Spinal cord (tissue), 10 donors: Measurements from ENCODE around the gene BAHCC1. TPM values are rescaled to one million over a fixed set of nuclear protein-coding genes. Genes with fewer than 3 reads are reported as not detected.
A peak's percentile ranks its signal among the peaks of the same experiment; 100 is the strongest.

Experiments used
- DNase-seq, 6 donors: peaks; one replicate each; pipeline versions ENCODE4 v3.0.0 to v3.0.0-alpha.2; 2013 to 2015; ENCODE audit warnings: low spot score in 6 of 6, low read depth in 4 of 6
- H3K27ac ChIP-seq: one replicate; pipeline ENCODE4 v1.5.1; 2013; ENCODE audit warnings: low read depth, low read length, control low read depth
- H3K27me3 ChIP-seq: one replicate; pipeline ENCODE4 v1.6.1; 2013; ENCODE audit warnings: low read length; ENCODE audit not compliant: control insufficient read depth, insufficient read depth
- H3K36me3 ChIP-seq: one replicate; pipeline ENCODE4 v1.6.1; 2013; ENCODE audit warnings: low read length; ENCODE audit not compliant: control insufficient read depth, insufficient read depth
- H3K4me1 ChIP-seq: one replicate; pipeline ENCODE4 v1.6.1; 2013; ENCODE audit warnings: low read length; ENCODE audit not compliant: control insufficient read depth, insufficient read depth
- H3K4me3 ChIP-seq: one replicate; pipeline ENCODE4 v1.5.1; 2013; ENCODE audit warnings: low read depth, low read length, control low read depth
- H3K9me3 ChIP-seq: one replicate; pipeline ENCODE4 v1.6.1; 2013; ENCODE audit warnings: low read length; ENCODE audit not compliant: control insufficient read depth, insufficient read depth
- WGBS: methylation state at CpG from one replicate; pipeline ENCODE4 v1.1.5; 2013; ENCODE audit warnings: missing lambda C conversion rate; ENCODE audit not compliant: insufficient coverage; 5-methylcytosine and 5-hydroxymethylcytosine counted together
- polyA plus RNA-seq, 2 donors: library from polyadenylated mRNA; unstranded; fragments of 120-200 nt; gene quantifications; one replicate each; pipeline ENCODE4 v1.2.1, GENCODE V29; 2013; ENCODE audit not compliant: insufficient read length in 2 of 2
- total RNA-seq, 2 donors: library from RNA; depleted of rRNA in 1 of 2; stranded (reverse); fragments of 120-200 nt in 1 of 2; fragments of >200 nt in 1 of 2; gene quantifications; one replicate each; pipeline versions ENCODE4 v1.2.3 to v1.2.4, GENCODE V29; 2013 to 2014
- donor health status: healthy.

Gene BAHCC1
- total and polyA plus RNA-seq, 4 donors, result 9.3 to 33.4 (median 20.5) TPM

GRCh38 chr17:81438688-81439087 lies 43.4 kb downstream of the BAHCC1 start:
- H3K4me1 ChIP-seq, result peaks cover 71% of the 10 kb centered on the region
- no peak for DNase-seq
- H3K27me3 ChIP-seq, result no peaks in the 10 kb centered on the region
- no peak overlapping the region for H3K4me3 ChIP-seq
- WGBS, result 75% methylated on average over 6 of the region's 10 CpGs
- no peaks in the 10 kb centered on the region for H3K9me3 ChIP-seq
- no peak overlapping the region for H3K27ac ChIP-seq
- H3K36me3 ChIP-seq, result peaks cover 94% of the 10 kb centered on the region

GRCh38 chr17:81440051-81440471 lies 44.8 kb downstream of the BAHCC1 start:
- H3K27me3 ChIP-seq, result no peaks in the 10 kb centered on the region
- H3K27ac ChIP-seq, result no peak overlapping the region
- H3K36me3 ChIP-seq, result peaks cover 94% of the 10 kb centered on the region
- WGBS, result no CpG with 5 or more reads among the region's 14 CpGs
- peak in 1 of 6 donors; percentile 66 for DNase-seq
- H3K4me3 ChIP-seq, result no peak overlapping the region
- no peaks in the 10 kb centered on the region for H3K9me3 ChIP-seq
- H3K4me1 ChIP-seq, result peaks cover 58% of the 10 kb centered on the region

GRCh38 chr17:81440511-81441244 lies 45.4 kb downstream of the BAHCC1 start:
- WGBS, result 61% methylated on average over 14 of the region's 24 CpGs
- Histone ChIP-seq H3K4me1 (peaks cover 53% of the 10 kb centered on the region), H3K36me3 (peaks cover 94% of the 10 kb centered on the region), H3K9me3 (no peaks in the 10 kb centered on the region), H3K27me3 (no peaks in the 10 kb centered on the region), H3K4me3 (no peak overlapping the region), H3K27ac (no peak overlapping the region)
- DNase-seq, result peak in 2 of 6 donors; percentile 25 to 45

DNA sequence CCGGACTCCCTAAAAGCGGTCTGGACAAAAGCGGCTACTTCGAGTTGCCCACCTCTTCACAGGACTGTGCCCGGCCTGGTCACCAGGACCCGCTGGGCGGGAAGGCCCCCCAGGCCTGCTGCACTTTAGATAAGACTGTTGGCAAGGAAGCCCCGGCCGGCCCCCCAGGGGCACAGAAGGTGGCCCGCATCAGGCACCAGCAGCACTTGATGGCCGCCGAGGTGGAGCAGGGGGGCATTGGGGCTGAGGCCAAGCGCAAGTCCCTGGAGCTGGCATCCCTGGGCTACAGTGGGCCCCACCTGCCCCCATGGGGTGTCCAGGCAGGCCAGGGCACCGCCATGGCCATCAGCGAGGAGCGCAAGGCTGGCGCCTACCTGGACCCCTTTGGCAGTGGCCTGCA lies 47.5 kb downstream of the BAHCC1 start:
- H3K27me3 ChIP-seq, result no peaks in the 10 kb centered on the region
- WGBS, result 97% methylated on average over 17 of the region's 17 CpGs
- no peak overlapping the region for H3K27ac ChIP-seq
- H3K4me1 ChIP-seq, result peaks cover 39% of the 10 kb centered on the region
- H3K9me3 ChIP-seq, result no peaks in the 10 kb centered on the region
- no peak overlapping the region for H3K4me3 ChIP-seq
- DNase-seq, result no peak
- H3K36me3 ChIP-seq, result peaks cover 95% of the 10 kb centered on the region

DNA sequence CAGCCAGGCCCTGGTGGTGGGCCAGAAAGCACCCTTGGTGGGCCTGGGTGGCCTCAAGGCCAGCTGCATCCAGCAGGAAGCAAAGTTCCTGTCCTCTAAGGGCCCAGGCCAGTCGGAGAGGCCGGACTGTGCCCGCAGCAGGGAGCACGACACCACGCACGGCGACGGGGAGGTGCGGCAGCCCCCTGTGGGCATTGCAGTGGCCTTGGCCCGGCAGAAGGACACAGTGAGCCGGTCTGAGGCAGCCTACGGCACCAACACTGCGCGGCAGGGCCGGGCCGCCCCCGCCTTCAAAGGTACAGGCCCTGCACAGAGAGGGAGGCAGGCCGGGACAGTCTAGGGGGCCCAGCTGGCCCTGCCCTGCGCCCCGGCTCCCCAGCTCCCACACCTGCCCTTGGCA lies 48.0 kb downstream of the BAHCC1 start:
- H3K9me3 ChIP-seq, result no peaks in the 10 kb centered on the region
- peaks cover 95% of the 10 kb centered on the region for H3K36me3 ChIP-seq
- no peak overlapping the region for H3K4me3 ChIP-seq
- WGBS, result 92% methylated on average over 20 of the region's 20 CpGs
- DNase-seq, result no peak
- H3K27ac ChIP-seq, result no peak overlapping the region
- peaks cover 34% of the 10 kb centered on the region for H3K4me1 ChIP-seq
- no peaks in the 10 kb centered on the region for H3K27me3 ChIP-seq

GRCh38 chr17:81444610-81445339 lies 49.5 kb downstream of the BAHCC1 start:
- Histone ChIP-seq H3K4me3 (no peak overlapping the region), H3K9me3 (no peaks in the 10 kb centered on the region), H3K27ac (no peak overlapping the region), H3K4me1 (peaks cover 24% of the 10 kb centered on the region), H3K36me3 (peaks cover 95% of the 10 kb centered on the region), H3K27me3 (no peaks in the 10 kb centered on the region)
- DNase-seq, result no peak
- WGBS, result 87% methylated on average over 20 of the region's 27 CpGs

DNA sequence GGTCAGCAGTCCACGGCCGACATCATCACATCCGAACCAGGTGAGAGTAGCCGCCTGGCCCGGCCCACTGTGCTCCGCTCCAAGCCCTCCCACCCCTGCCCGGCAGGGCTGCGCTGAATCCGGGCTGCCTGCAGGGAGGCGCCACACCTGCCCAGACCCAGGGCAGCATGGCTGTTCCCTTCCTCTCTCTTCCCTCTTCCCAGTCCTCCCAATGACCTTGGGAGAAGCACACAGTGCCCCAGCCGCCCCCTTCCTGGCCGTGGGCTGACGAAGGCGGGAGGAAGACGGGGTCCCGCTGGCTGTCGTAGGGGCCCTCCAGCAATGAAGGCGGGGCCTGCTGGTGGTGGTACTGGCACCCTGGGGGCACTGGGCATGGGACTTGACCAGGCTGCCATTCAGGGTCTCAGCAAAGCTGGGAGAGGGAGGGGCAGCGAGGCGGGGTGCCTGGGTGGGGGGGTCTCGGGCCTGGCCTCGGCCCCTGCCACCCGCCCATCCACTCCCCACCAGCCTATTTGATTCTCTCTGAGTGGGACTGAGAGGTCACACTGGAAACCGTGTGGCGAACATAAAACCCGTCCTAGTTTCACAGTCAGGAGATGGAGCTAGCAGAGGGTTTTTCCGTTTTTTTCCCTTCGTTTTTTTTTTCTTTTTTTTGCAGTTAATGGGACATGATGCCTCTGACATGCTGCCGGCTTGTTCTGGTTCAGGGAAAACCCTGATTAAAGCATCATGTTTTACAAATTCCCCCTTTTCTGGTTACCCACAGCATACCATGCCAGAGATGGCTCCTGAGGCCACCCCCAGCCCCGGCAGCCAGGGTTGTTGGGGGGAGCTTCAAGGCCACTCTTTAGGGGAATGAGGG lies 50.6 kb downstream of the BAHCC1 start:
- no peaks in the 10 kb centered on the region for H3K9me3 ChIP-seq
- H3K27me3 ChIP-seq, result no peaks in the 10 kb centered on the region
- no peak overlapping the region for H3K27ac ChIP-seq
- H3K4me1 ChIP-seq, result peaks cover 20% of the 10 kb centered on the region
- peak in 1 of 6 donors; percentile 73 for DNase-seq
- no peak overlapping the region for H3K4me3 ChIP-seq
- H3K36me3 ChIP-seq, result peaks cover 95% of the 10 kb centered on the region
- WGBS, result 93% methylated on average over 20 of the region's 30 CpGs

DNA sequence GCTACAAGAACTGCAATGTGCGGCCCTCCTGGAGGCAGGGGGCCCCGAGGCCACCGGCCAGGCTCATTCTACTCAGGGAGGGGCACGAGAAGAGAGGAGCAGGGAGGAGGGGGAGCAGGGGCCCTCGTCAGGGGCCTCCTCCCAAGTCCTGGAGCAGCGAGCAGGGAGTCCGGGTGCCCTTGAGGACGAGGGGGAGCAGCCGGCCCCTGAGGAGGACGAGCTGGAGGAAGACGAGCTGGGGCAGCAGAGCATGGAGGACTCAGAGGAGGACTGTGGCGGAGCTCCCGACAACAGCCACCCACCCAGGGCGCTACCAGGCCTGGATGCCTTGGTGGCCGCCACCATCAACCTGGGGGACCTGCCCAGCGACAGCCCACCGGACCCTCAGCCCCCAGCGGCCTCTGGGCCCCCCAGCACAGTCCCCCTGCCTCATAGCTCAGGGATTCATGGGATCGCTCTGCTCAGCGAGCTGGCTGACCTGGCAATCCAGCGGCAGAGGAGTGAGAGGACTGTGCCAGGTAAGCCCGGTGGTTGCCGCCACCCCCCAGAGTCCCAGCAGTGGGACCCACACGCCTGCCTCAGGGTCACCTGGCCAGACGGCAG lies 52.2 kb downstream of the BAHCC1 start:
- Histone ChIP-seq H3K27me3 (no peaks in the 10 kb centered on the region), H3K4me3 (no peak overlapping the region), H3K4me1 (peaks cover 32% of the 10 kb centered on the region), H3K9me3 (no peaks in the 10 kb centered on the region), H3K36me3 (peaks cover 98% of the 10 kb centered on the region), H3K27ac (no peak overlapping the region)
- no peak for DNase-seq
- WGBS, result 91% methylated on average over 24 of the region's 25 CpGs

DNA sequence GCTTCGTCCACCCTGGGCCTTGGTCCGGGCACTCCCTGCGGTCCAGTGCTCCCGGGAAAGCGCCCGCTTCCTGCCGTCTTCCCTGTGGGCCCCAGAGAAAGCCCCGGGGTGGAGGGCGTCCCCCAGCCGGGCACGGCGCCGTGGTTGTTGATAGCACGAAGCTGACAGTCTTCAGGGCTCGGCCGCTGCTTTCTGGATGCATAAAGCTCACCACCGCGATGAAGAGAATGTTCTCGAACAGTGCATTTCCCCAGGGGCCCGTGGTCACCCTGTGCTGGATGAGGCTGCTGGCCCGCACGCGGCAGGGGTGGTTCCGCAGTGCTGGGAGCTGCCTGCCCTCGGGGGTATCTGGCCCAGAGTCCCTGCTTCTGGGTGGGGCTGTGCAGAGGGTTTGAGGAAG lies 53.2 kb downstream of the BAHCC1 start:
- Histone ChIP-seq H3K4me3 (no peak overlapping the region), H3K27ac (no peak overlapping the region), H3K36me3 (peaks cover 97% of the 10 kb centered on the region), H3K9me3 (no peaks in the 10 kb centered on the region), H3K4me1 (peaks cover 42% of the 10 kb centered on the region), H3K27me3 (no peaks in the 10 kb centered on the region)
- WGBS, result 93% methylated on average over 25 of the region's 25 CpGs
- DNase-seq, result no peak
